AG10803 (cell line): ENCODE data around the gene HS2ST1.
"Not testable (repeated sequence)": the region's sequence is repeated elsewhere in the genome, so short reads cannot be mapped to it uniquely, and the experiment has no call there.

Experiments
- DNase-seq: peaks from one replicate; pipeline ENCODE4 v3.0.0; 2010; ENCODE audit warnings: low read depth
- H3K4me3 ChIP-seq: 2 replicates; pipeline ENCODE4 v1.5.1; 2011; ENCODE audit warnings: mild to moderate bottlenecking, low read length, control low read depth
- CTCF ChIP-seq: conservative IDR thresholded peaks from 2 replicates; pipeline ENCODE4 v1.5.1; 2011; ENCODE audit warnings: mild to moderate bottlenecking, low read length, control low read depth, inconsistent platforms

HS2ST1 gene

GRCh38 chr1:86965827-86966182 lies 51.4 kb downstream of the HS2ST1 start:
- no peak for TF ChIP-seq CTCF
- no peak overlapping the region for H3K4me3 ChIP-seq
- DNase-seq: no peak

- H3K4me3 ChIP-seq: no peak overlapping the region
- DNase-seq: no peak
These were observed 56.5 kb downstream of the HS2ST1 start for GRCh38 chr1:86970938-86971337.

GRCh38 chr1:86971778-86972177 lies 57.3 kb downstream of the HS2ST1 start:
- H3K4me3 ChIP-seq: no peak overlapping the region
- TF ChIP-seq CTCF: no peak
- DNase-seq: no peak

More at GRCh38 chr1:86970938-86971337, 56.5 kb downstream of the HS2ST1 start:
- no peak for TF ChIP-seq CTCF

GRCh38 chr1:86972262-86972661 lies 57.8 kb downstream of the HS2ST1 start:
- no peak overlapping the region for H3K4me3 ChIP-seq
- no peak for TF ChIP-seq CTCF
- DNase-seq: no peak

- DNase-seq: no peak
- H3K4me3 ChIP-seq: no peak overlapping the region
- no peak for TF ChIP-seq CTCF
These were observed 61.6 kb downstream of the HS2ST1 start for GRCh38 chr1:86975993-86976550.

GRCh38 chr1:86976664-86977063 lies 62.2 kb downstream of the HS2ST1 start:
- H3K4me3 ChIP-seq: no peak overlapping the region
- DNase-seq: no peak
- no peak for TF ChIP-seq CTCF

GRCh38 chr1:86981482-86982213 lies 67.2 kb downstream of the HS2ST1 start:
- H3K4me3 ChIP-seq: no peak overlapping the region
- DNase-seq: no peak
- no peak for TF ChIP-seq CTCF

- not testable (repeated sequence) for H3K4me3 ChIP-seq, DNase-seq
These were observed 69.2 kb downstream of the HS2ST1 start for GRCh38 chr1:86983677-86984076.
